HTR-8/SVneo (cell line): Measurements from ENCODE around the gene FHIT.

Experiments used
- DNase-seq: peaks from one replicate; pipeline ENCODE4 v3.0.0; 2011; ENCODE audit warnings: low spot score, mixed read lengths; ENCODE audit not compliant: insufficient read length
- FAIRE-seq: peaks from 2 replicates; lab custom pipeline; 2011; peaks lifted over from hg19 to GRCh38; lab: Jason Lieb, UNC

Gene FHIT

GRCh38 chr3:60080648-60081047 is 1170.6 kb downstream of the FHIT start:
- DNase-seq, result no peak
- no peak for FAIRE-seq

- no peak for FAIRE-seq
- no peak for DNase-seq
Measured at GRCh38 chr3:60079076-60079475, 1172.2 kb downstream of the FHIT start.

- FAIRE-seq (no peak), DNase-seq (no peak)
Measured at GRCh38 chr3:60076331-60076730, 1174.9 kb downstream of the FHIT start.

- no peak for DNase-seq
- FAIRE-seq, result no peak
Measured at GRCh38 chr3:60073942-60074341, 1177.3 kb downstream of the FHIT start.

GRCh38 chr3:60073228-60073627 is 1178.0 kb downstream of the FHIT start:
- DNase-seq (no peak), FAIRE-seq (no peak)

- no peak for DNase-seq
Measured at GRCh38 chr3:60070366-60070765, 1180.9 kb downstream of the FHIT start.

GRCh38 chr3:60065227-60065868 is 1185.9 kb downstream of the FHIT start:
- FAIRE-seq (no peak), DNase-seq (no peak)

More at GRCh38 chr3:60070366-60070765, 1180.9 kb downstream of the FHIT start:
- no peak for FAIRE-seq

GRCh38 chr3:60064210-60065178 is 1186.8 kb downstream of the FHIT start:
- no peak for DNase-seq
- FAIRE-seq, result peak; percentile 33

- no peak for DNase-seq
- no peak for FAIRE-seq
Measured at GRCh38 chr3:60056404-60056803, 1194.8 kb downstream of the FHIT start.

GRCh38 chr3:60055765-60056164 is 1195.5 kb downstream of the FHIT start:
- FAIRE-seq (no peak), DNase-seq (no peak)

GRCh38 chr3:60053526-60054265 is 1197.6 kb downstream of the FHIT start:
- FAIRE-seq (no peak), DNase-seq (no peak)

GRCh38 chr3:60048447-60048848 is 1202.8 kb downstream of the FHIT start:
- no peak for FAIRE-seq
- no peak for DNase-seq

- no peak for DNase-seq
- FAIRE-seq, result no peak
Measured at GRCh38 chr3:60047426-60048200, 1203.6 kb downstream of the FHIT start.

- DNase-seq, result no peak
- FAIRE-seq, result no peak
Measured at GRCh38 chr3:60046210-60046609, 1205.0 kb downstream of the FHIT start.

- no peak for FAIRE-seq
- no peak for DNase-seq
Measured at GRCh38 chr3:60045686-60046085, 1205.6 kb downstream of the FHIT start.

GRCh38 chr3:60036803-60037202 is 1214.4 kb downstream of the FHIT start:
- DNase-seq, result no peak
- no peak for FAIRE-seq

GRCh38 chr3:60033901-60034453 is 1217.3 kb downstream of the FHIT start:
- no peak for FAIRE-seq

GRCh38 chr3:60030982-60031381 is 1220.3 kb downstream of the FHIT start:
- DNase-seq (no peak), FAIRE-seq (no peak)

More at GRCh38 chr3:60033901-60034453, 1217.3 kb downstream of the FHIT start:
- no peak for DNase-seq

GRCh38 chr3:60028233-60028632 is 1223.0 kb downstream of the FHIT start:
- DNase-seq (no peak), FAIRE-seq (no peak)

GRCh38 chr3:60027335-60027734 is 1223.9 kb downstream of the FHIT start:
- DNase-seq (no peak), FAIRE-seq (no peak)
